Stimulated activated CD4-positive, alpha-beta T cell treated with anti-CD3 and anti-CD28 coated beads, TNF-alpha, amount 100 ng/mL, for 24 hours (primary cell): ENCODE data around the gene ZNF197.
"Not testable (repeated sequence)": the region's sequence is repeated elsewhere in the genome, so short reads cannot be mapped to it uniquely, and the experiment has no call there.

Source experiments
- DNase-seq, 3 experiments: peaks; one replicate each; pipeline ENCODE4 v3.0.0-alpha.2; 2020; ENCODE audit warnings: low read depth in 3 of 3

Gene ZNF197

DNA sequence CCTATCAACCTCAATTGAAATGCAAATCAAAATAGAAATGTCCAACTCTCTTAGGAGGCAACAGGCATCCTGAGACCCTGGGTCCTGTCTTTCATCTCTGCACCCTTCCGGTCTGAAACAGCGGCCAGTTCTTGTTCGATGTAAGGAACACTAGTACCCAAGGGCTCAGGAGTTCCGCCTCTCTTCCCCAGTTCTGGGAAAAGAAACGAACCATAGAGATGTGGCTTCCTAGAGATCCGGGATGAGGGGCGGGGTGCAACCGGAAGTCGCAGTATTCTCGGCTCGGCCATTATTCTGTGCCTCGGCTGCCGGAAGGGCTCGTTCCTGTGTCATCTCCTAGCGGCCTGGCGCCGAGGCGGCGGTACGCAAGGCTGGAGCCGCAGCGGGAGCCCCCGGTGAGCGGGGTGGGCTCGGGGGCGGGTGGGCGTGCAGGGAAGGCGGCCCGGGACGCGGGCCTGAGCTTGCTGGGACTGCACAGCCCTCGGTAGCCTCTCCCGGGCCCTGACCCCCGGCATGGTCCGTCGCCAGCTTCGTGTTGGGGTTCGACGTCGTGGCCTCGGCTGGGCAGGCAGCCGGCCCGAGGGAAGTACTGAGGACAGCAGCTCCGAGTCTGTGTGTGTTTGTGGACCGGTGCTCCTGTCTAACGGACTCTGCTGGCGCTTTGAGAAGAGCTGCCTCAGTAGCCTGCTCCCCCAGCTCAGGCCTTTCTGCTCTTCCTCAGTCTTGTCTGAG lies at the start of gene ZNF197:
ZNF197 (plus strand) TSS at position 288 of the 732 bp plus-strand sequence. CDS start 4,119 bp downstream, outside the sequence.
- DNase-seq, result peak; percentile 27 to 66 (median 51)

DNA sequence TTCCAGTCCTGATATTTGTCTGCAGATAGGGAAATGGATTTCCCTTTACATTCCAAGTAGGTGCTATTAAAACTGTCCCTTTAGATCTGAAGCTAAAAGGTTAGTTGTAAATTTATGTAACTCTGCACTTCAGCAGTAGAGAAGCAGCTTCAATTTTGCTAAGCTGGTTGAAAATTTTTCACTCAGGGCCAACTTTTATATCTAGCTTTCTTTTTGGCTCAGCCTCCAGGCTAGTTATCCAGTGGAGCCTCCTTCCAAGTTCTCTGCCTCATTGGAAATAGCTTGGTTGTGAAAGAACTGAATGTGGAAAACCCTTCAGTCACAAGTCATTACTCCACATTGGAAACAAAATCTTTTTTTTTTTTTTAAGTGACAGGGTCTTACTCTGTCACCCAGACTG lies 48.2 kb upstream of the ZNF197 start:
- DNase-seq, result no peak

DNA sequence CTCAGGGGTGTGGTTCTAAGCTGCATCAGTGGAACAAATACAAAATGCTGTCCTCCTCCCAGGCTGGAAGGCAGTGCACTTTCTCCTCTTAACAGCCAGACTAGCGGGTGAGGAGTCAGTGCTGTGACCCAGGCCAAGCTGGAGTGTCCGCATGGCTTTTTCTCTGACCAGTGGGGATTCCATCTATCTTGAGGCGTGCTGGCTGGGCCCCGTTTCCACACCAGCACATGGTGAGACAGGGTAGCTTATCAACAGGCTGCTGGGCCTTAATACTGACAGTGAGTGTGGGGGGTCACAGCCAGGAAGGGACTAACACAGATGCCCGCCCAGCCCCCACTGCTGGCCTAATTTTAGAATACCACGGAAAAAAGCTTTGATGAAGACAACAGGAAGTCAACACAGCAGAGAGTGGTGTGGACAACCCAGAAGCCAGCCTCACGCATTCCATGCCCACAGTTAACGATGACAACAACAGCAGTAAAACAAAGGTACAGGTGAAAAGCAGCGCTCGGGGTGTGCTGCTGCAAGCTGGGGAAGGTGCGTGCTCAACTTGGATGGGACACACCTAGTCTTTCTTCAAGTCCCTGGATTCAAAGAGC lies 47.4 kb upstream of the ZNF197 start:
- not testable (repeated sequence) for DNase-seq

DNA sequence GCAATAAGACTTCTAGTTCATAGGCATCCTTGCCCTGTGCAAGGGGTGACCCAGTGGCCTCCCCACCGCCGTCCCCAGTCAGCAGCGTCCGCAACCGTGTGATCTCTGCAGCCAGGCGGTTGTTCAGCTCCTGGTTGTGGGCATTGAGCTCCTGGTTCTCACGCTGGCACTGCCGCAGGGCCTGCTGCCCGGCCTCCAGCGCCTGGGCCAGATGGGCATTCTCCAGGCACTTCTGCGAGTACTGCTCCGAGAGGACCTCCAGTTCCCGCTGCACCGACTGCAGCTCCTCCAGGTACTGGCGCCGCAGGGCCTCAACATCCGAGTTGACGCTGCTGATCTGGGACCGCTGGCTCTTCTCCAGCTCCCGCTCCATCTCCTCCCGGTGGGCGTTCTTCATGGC lies 46.5 kb upstream of the ZNF197 start:
- DNase-seq, result not testable (repeated sequence)

DNA sequence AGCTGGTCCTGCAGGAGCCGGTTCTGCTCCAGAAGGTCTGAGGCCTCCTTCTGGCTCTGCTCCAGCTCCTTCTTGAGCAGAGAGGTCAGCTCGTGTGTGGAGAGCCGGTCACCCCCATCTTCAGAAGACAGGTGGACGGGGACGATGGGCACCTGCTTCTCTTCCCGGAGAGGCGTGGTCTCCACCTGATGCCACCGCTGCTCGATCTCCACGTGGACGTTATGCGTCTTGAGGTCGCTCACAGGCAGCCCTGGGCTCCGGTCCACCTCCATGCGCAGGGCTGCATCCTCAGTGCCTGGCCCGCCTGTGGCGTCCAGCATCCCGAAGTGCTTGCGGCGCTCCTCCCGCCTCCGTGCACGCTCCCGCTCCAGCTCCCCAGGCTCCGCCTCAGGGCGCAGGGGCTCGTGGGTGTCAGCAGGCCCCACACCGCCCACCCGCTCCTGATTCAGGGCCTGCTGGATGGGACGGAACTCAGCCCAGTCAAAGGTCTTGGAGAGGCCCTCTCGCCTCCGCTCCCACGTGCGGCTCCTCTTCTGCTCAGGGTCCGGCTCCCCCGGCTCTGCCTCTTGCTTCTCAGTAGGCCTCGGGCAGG lies 45.8 kb upstream of the ZNF197 start:
- DNase-seq, result not testable (repeated sequence)

DNA sequence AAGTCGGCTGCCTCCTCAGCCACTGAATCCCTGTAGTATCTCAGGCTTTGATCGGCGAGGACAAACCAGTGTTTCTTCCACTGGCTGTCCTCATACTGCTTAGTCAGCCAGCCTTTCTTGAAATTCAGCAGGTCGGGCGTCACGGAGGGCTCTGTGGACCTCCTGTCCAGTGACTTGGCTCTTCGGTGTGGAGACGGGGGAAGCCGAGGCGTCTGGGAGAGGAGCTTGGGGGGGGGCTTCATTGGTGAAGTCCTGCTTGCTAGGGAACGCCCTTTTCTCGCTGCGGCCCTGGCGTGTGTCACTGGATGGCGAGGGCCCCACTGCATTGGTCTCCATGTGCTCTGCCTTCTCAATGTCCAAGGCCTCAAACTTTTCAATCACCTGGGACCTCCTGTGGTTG lies 45.1 kb upstream of the ZNF197 start:
- DNase-seq, result not testable (repeated sequence)

DNA sequence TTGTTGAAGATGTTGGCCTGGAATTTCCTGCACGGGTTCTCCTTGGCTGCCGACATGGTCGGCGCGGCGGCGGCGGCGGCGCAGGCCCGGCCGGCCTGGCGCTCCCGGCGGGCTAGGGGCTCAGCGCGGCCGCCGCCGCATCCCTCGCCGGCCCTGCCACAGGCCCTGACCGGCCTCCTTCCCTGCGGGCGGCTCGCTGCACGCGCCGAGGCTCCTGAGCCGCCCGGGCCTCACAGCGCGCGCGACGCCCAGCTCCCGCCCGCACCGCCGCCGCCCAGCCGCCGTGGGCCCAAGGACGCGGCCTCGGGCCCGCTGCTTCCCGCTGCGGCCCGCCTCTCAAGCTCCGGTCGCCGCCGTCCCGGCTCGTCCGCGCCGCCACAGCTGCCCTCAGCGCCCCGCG lies 43.9 kb upstream of the ZNF197 start:
- not testable (repeated sequence) for DNase-seq

DNA sequence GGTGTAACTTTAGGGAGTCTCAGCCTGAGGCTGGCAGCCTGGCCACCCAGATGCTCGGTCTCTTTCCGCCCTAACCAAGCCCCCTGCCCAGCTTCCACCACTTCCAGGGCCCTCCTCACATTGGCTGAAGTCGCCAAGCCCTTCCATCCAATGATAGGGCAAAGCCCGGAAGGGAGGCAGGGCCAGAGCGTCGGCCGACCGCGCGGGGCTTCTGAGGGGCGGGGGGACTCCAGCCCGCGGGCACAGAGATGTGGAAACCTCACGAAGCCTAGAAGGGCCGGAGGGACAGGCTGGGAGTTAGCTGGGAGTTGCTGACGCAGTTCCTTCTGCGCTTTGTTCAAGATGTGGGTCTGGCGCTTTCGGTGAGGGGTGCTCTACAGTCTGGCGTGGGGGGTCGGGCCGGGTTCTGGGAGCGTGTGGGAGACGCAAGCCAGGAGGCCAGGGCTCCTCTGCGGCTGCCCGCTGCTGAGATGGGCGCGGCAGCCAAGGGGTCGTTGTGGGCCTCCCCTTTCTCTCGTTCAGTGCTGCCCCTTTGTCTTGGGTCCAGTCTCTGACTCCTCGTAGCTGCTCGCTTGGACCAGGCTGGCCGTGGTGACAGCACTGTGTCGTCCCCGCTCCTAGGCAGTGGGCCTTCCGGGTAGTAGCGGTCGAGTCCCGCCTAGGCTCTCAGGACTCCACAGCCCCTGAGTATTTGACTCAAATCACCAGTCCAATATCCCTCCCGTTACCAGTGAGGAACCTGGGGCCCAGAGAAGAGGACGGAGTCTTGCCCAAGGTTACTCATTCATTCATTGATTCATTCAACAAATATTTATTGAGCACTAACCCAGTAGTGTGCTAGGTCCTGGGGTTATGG lies 40.0 kb upstream of the ZNF197 start, which contains the start of gene ZNF660:
ZNF660 (plus strand) TSS at position 319 of the 856 bp plus-strand sequence. CDS start 9,230 bp downstream, outside the sequence.
- no peak for DNase-seq

DNA sequence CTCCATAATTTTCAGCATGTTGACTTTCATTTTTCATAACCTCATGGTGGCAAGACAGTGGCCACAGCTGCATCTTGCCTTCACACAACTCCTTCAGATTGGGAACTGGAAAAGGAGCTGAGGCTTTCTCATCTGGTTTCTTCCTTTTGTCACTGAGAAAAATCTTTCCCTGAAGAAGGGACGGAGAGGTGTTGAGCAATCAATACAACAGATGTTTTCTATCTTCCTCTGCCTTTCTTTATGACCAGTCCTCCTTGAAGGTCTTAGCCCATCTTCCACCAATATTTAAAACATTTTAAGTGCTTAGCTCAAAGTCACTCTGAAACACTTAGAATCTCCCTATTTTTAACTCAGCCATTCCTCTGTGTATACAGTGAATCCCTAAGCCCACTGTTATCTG lies 28.2 kb upstream of the ZNF197 start:
- DNase-seq, result no peak

DNA sequence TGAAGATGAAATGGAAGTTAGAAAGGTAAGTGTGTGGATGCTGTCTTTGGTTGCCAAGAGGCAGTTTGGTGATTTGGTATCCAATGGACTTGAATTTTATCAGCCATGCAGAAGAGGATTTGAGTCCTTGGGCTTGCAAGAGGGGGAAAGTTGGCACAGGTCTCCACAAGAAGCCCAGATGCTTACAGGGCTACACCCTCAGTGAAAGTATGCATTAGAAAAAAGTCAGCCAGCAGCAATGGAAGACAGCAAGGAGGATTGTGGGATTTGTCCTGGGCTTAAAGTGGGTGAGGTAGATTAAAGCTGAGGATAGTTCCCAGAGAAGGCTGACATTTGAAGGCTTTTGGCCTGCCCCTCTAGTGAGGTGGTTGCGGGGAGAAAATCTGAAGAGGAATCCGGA lies 23.1 kb upstream of the ZNF197 start:
- DNase-seq, result no peak

DNA sequence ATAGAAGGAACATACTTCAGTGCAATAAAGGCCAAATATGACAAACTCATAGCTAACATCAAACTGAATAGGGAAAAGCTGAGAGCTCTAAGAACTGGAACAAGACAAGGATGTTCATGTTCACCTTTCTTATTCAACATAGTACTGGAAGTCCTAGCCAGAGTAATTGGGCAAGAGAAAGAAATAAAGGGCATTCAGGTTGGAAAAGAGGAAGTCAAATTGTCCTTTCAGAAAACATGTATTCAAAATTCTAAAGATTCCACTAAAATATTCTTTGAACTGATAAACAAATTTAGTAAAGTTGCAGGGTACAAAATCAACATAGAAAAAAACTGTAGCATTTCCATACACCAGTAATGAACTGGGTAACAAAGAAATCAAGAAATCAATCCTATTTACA lies 12.2 kb upstream of the ZNF197 start:
- no peak for DNase-seq

DNA sequence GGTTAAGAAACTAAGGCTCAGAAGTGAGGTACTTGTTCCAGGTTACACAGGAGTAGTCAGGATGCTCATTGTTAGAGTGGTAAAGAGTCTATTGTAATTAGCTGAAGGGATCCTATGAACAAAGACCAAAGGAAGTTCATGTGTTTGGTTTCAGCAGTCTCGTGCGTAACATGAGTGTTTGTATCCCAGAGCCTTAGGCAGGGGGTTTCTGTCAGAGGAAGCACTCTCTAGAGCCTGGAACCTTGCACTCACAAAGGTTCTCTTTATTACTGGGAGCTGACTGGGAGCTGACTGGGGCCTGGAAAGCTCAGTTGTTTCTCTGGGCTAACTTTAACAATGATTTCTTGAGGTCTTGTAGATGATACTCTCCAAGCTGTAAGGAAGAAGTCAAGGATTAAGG lies 3.9 kb downstream of the ZNF197 start:
- no peak for DNase-seq

DNA sequence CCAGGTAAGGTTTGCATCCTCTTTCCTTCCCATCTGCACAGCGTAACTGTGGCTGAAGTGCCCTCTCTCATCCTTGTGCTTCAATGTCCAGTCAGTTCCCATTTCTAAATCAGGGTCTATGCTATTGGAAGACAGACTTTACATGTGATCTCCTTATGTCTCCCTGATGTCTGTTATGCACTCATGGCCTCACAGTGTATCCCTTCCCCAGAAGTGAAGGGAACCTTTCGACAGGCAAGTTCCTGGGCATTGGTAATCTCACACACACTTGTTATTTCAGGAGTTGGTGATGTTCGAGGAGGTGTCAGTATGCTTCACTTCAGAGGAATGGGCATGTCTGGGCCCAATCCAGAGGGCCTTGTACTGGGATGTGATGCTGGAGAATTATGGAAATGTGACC lies 7.4 kb downstream of the ZNF197 start:
- no peak for DNase-seq

DNA sequence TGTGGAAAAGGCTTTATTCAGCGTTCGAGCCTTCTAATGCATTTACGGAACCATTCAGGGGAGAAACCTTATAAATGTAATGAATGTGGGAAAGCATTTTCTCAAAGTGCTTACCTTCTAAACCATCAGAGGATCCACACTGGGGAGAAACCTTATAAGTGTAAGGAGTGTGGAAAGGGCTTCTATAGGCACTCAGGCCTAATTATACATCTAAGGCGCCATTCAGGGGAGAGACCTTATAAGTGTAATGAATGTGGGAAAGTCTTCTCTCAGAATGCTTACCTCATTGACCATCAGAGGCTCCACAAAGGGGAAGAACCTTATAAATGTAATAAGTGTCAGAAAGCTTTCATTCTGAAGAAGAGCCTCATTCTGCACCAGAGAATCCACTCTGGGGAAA lies 17.5 kb downstream of the ZNF197 start:
- DNase-seq, result no peak

DNA sequence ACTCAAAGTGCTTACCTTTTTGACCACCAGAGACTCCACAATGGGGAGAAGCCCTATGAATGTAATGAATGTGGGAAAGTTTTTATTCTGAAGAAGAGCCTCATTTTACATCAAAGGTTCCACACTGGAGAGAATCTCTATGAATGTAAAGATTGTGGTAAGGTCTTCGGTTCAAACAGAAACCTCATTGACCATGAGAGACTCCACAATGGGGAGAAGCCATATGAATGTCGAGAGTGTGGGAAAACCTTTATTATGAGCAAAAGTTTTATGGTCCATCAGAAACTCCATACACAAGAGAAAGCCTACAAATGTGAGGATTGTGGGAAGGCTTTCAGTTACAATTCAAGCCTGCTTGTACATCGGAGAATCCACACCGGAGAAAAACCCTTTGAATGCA lies 18.2 kb downstream of the ZNF197 start:
- DNase-seq, result no peak

DNA sequence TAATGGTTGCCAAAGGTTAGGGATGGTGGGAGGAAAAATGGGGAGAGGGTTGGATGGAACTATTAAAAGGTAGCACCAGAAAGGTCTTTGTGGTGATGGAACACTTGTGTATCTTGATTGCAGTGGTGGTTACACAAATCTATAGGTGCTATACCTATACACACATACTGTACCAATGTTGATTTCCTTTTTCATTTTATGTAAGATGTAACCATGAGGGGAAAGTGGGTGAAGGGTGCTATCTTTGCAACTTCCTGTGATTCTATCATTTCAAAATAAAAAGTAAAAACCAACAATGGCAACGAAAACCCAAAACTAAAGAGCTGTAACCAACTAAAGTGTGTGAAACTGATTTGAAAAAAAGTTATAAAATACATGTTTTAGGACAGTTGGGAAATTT lies 22.9 kb downstream of the ZNF197 start:
- DNase-seq, result no peak

DNA sequence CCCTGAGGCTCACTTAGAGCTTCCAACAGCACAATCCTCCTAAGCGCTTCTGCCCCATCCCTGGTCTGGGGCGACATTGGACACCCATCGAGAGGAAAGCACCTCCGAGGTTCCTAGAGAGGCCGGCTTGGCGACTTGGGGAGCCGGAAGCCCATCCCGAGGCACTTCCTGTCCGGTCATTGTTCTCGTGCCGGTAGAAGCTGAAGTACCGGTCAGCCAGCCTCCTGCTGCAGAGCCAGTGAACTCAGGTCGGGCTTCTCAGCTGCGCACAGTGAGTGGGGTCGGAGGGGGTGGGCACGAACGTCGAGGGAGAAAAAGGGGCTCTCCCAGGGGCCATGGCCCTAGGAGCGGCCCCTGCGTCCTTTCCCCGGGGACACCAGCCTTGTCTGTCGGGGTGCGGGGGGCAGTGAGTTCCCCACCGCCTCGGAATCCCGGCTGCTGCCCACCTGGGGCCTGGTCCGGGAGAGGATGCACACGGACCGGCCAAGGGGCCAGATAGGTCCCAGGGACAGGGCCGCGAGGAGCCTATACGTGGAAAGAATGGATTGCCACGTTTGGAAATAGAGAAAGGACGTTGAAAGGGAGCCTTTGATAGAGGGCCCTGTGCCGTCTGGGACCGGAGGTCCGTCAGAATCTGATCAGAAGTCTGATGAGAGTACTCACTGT lies 23.9 kb downstream of the ZNF197 start, which contains the start of gene ZNF35:
ZNF35 (plus strand) TSS at position 169 of the 666 bp plus-strand sequence. CDS start 2,336 bp downstream, outside the sequence.
- DNase-seq, result peak in 2 of 3 experiments; percentile 22 to 53

DNA sequence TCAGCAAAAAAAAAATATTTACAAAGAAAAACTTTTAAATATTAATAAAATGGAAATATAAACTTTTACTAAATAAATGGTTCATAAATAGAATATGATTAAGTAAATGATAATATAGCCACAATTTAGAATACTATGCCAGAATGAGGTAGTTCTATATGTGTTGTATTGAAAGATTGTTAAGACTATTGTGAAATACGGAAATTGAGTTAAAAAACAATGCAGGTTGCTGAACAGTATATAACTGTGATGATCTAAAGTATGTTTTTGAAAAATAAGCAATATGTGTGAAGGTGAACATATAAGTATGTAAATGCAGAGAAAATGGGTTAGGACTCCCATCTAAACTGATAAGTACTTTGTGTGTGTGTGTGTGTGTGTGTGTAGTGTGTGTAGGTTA lies 24.9 kb downstream of the ZNF197 start:
- no peak for DNase-seq

DNA sequence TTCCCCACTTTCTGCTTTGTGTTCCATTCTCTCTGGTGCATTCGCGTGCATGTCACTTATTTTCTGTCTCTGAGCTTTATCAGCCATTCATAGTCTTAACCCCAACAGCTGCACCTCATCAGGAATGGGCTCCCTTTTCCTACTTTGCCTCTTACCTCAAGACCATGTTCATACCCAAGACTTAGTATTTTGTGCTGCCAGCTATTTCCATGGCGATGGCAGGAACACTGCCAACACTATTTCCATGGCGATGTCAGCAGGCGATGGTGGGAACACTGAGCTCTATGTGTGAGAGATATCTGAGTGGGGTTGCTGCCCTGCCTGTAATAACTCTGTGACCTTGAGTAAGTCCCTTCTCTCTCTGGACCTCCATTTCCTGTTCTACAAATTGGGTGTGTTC lies 29.2 kb downstream of the ZNF197 start:
- no peak for DNase-seq

DNA sequence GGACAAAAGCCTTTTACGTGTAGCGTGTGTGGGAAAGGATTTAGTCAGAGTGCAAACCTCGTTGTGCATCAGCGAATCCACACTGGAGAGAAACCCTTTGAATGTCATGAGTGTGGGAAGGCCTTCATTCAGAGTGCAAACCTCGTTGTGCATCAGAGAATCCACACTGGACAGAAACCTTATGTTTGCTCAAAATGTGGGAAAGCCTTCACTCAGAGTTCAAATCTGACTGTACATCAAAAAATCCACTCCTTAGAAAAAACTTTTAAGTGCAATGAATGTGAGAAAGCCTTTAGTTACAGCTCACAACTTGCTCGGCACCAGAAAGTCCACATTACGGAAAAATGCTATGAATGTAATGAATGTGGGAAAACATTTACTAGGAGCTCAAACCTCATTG lies 34.2 kb downstream of the ZNF197 start:
- no peak for DNase-seq

DNA sequence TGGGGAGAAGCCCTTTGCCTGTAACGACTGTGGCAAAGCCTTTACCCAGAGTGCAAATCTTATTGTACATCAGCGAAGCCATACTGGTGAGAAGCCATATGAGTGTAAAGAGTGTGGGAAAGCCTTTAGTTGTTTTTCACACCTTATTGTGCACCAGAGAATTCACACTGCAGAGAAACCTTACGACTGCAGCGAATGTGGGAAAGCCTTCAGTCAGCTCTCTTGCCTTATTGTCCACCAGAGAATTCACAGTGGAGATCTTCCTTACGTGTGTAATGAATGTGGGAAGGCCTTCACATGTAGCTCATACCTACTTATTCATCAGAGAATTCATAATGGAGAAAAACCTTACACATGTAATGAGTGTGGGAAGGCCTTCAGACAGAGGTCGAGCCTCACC lies 34.6 kb downstream of the ZNF197 start:
- no peak for DNase-seq
